Lung microvascular endothelial cell (primary cell): Measurements from ENCODE around the gene GSC2. TPM values are rescaled to one million over a fixed set of nuclear protein-coding genes. Genes with fewer than 3 reads are reported as not detected.

Source experiments
- DNase-seq, 2 donors: peaks; one replicate each; pipeline versions ENCODE4 v3.0.0 to v3.0.0-alpha.2; 2010; ENCODE audit warnings: low read depth in 2 of 2
- total RNA-seq: library from RNA; depleted of rRNA; stranded (reverse); fragments of >200 nt; gene quantifications from 2 replicates; pipeline ENCODE4 v1.2.1, GENCODE V29; 2014

GSC2 gene
- total RNA-seq, 1 donor from 2014 or later: not detected

- peak; percentile 20 to 46 for DNase-seq
These were observed 29.1 kb downstream of the GSC2 start for GRCh38 chr22:19120829-19121630.

DNA sequence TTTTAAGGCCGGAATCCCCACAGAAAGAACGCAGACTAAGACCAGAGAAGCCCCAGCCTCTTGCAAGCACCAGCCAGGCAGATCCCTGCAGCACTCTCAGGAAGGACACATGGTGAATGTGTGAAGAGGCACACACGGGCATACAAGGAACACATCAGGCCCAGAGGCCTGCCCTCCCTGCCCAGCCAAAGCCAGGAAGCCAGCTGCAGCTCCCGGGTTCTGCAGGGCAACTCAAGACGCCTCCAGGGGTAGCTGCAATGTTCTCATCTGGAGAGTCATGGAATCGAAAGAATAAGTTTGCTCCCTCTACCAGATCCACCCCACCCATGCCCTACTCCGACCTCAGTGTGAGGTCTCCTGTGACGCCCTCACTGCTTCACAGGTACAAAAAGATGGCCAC, 30.1 kb downstream of the GSC2 start:
- DNase-seq: no peak

- no peak for DNase-seq
These were observed 31.7 kb downstream of the GSC2 start for GRCh38 chr22:19118329-19118880.

DNA sequence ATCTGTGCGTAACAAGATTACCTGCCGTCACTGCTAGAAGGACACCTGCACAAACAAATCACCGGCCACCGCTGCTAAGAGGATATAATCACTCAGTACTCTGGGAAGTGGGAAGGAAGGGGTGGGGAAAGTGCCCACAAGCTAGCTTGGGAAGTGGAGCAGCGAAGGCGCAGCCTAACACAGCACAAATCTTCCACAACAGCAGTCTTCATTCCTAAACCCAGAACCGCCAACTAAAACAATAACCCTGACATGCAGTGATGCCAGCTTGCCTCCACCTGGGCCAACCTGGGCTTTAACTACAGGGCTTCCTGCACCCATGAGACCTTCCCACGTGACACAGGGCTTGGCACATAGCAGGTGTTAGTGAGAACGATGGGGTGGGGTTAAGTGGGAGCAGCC, 33.0 kb downstream of the GSC2 start:
- no peak for DNase-seq

DNA sequence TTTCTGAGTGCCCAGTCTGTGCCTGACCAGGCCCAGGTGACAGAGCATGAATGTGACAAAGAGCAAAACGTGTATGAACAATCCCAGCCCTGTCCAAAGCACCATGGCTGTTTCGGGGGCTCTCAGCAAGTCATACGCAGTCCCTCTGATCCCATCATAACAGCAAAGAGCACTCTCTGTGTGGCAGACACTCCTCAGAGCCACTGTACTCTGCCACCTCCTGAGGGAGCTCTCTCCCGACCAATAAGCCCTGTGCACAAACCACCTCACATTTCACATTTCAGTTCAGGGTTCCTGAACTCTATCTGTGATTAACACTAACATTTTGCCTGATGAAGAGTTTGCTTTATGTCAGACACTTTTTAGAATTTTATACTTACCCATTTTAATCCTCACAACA, 34.5 kb downstream of the GSC2 start:
- DNase-seq: peak; percentile 26 to 27

DNA sequence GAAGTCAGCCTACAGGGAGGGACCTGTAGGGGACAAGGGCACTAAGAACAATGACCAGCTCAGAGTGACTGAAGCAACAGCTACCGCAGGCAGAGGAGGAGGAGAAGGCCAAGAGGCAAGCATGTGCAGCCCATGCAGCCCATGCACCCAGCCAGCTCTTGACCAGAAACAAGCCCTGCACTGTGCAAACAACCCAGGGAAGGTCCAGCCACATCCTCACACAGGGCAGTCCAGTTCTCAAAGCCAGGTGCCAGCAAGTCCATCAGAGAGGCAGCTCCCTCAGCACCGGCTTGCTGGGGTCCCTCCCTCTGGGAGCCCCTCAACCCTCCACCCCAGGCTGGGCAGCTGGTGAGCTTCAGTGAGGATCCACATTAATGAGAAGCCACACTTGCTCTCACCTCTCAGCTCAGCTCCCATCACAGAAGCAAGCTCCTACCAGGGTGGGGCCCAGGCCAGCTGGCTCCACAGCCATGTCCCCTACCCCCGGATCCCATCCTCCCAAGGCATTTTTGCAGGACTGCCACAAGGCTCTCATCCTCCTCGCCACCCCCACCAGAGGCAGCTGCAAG, 35.0 kb downstream of the GSC2 start:
- no peak for DNase-seq

DNA sequence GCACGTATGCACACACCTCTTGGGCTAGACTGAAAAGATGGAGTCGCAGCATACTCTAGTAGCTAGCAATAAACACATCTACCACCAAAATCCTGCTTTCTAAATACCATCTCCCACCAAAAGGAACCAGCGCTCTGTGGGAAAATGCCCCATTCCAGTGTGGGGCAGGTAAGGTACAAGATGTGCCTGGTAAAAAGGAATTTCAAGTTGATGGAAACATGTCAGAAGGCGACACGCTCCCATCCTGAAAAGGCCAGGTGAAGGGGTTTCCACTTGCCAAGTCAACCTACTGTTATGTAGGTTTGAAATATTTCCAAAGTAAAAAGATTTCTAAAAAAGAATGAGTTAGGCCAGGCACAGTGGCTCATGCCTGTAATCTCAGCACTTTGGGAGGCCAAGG, 36.7 kb downstream of the GSC2 start:
- no peak for DNase-seq

GRCh38 chr22:19111584-19111983, 38.5 kb downstream of the GSC2 start:
- DNase-seq: no peak

GRCh38 chr22:19111140-19111539, 39.0 kb downstream of the GSC2 start:
- DNase-seq: no peak

DNA sequence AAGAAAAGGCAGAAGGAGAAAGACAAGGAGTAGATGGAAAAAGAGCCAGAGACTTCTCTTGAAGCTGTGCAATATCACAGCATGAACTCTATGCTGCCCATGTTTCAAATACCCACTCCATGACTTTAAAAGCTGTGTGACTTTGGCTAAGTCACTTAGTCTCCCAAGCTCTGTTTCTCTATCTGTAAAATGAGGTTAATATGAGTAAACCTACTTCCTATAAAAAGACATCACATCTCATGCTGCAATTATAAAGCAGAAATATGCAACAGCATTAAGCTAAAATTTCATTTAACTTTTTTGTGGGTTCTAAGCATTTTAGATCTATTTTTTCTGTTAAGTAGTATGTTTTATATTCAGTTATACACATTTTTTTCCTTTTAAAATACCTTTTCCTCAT, 39.4 kb downstream of the GSC2 start:
- no peak for DNase-seq

- DNase-seq: no peak
These were observed 40.0 kb downstream of the GSC2 start for GRCh38 chr22:19110064-19110458.

- DNase-seq: peak; percentile 35 to 44
These were observed 40.7 kb downstream of the GSC2 start for GRCh38 chr22:19109198-19110063.

- no peak for DNase-seq
These were observed 41.3 kb downstream of the GSC2 start for GRCh38 chr22:19108807-19109197.

DNA sequence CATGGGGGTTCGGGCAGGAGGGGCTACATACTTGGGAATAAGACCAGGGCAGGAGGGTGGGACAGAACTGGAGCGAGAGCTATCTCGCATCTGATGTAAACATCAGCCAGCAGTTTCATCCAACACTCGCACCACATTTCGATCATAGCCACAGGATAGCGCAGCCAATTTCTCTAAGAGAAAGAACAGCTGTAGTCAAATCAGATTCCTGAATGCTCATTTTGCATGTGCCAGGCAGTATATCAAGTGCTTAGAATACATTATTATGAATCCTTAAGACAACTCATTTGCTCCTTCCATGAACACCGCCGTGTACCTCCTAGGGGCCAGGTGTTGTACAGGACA, 42.4 kb downstream of the GSC2 start:
- DNase-seq: no peak

GRCh38 chr22:19106886-19107729, 43.0 kb downstream of the GSC2 start:
- no peak for DNase-seq

DNA sequence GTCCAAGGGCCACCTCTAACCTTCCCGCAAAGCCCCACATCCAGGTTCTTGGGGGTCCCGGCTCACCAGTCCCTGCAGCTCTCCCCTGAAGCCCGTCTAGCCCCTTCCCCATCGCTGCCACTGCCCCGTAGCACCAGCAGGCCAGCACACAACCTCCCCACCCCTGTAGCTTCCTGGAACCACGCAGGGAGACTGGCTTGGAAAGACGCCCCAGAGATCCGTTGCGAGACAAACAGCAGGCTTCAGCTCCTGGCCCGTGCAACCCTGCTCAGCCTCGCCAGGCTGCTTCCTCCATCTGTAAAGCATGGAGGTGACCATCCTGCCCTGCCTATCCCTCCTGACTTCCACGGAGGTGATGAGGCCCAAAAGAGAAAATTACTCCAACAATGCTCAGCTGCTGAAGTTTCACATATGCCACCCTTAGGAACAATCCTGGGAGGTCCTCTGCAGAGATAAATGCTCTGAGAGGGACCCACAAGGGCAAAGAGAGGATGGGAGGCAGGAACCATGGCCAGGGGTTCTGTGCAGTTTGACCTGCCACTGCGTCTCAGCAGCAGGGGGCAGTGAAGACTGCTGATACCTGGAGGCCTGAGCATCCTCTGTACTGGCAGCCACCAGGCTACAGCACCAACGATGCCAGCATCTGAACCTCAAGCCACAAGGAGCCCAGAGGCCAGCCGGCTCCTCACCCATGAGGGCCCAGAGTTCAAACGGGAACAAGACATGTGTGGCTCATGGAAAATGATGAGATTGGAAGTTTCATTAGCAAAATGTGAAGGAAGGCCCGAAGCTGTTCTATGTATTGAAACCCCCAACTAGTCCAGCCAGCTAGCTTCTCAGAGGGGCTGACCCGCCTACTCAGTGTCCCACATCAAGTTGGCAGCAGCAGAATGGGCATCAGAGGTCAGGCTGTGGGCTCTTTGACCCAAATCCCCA, 44.0 kb downstream of the GSC2 start:
- peak; percentile 13 to 28 for DNase-seq

DNA sequence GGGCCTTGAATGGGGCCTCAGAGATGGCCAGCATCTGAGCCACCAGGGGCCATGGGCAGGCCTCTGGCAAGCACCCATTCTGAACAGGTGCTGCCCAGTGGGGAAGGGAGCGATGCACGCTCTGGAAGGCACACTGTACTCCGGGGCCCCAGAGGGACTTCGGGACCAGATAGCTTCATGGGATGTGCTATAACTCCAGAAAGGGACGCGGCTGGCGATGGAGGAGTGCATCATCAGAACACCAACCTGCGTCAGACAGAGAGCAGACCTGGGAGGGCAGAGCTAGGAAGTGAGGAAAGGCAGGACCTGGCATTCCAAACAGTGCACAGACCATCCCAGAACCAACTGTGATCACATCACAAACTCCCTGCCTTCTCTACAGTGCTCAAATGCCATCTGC, 44.6 kb downstream of the GSC2 start:
- DNase-seq: no peak

GRCh38 chr22:19103880-19104821, 45.9 kb downstream of the GSC2 start:
- no peak for DNase-seq

DNA sequence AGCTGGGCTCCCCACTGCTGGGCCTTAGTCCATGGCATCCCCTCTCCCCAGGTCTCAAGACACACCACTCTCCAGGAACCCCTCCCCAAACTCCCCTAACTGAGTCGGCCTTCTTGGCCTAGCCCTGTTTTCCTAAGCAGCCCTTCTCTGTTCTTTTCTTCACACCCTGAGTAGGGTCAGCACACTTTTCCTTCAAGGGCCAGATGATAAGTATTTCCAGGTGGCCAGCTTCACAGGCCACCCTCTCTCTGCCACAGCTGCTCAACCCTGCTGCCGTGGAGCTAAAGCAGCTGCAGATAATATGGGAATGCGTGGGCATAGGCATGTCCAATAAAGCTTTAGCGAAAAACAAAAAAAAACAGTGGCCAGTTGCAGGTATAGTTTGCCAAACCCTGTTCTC, 51.9 kb downstream of the GSC2 start:
- DNase-seq: no peak
